ENCODE results near the gene KCNH1. TPM values are rescaled to one million over a fixed set of nuclear protein-coding genes. Genes with fewer than 3 reads are reported as not detected.

The KCNH1 gene
- total RNA-seq, 1 donor from 2014 or later: not detected

- no peak for TF ChIP-seq CTCF (IDR thresholded peaks at IDR 0.05)
- intact Hi-C loops (cut with DNase I): no loop called here
- H3K4me3 ChIP-seq: no peak overlapping the region
- no peaks in the 10 kb centered on the region for H3K27me3 ChIP-seq
- no peak overlapping the region for H3K27ac ChIP-seq
- DNase-seq (no peak), ATAC-seq (no peak)
- H3K9me3 ChIP-seq: no peaks in the 10 kb centered on the region
- H3K4me1 ChIP-seq: no peaks in the 10 kb centered on the region
- H3K36me3 ChIP-seq: no peaks in the 10 kb centered on the region
Measured at GRCh38 chr1:210730023-210730422, 403.9 kb downstream of the KCNH1 start.

- intact Hi-C loops (cut with DNase I): no loop called here
- no peaks in the 10 kb centered on the region for H3K9me3 ChIP-seq
- no peak overlapping the region for H3K4me3 ChIP-seq
- H3K27ac ChIP-seq: no peak overlapping the region
- DNase-seq: no peak
- H3K27me3 ChIP-seq: no peaks in the 10 kb centered on the region
- no peak for TF ChIP-seq CTCF (IDR thresholded peaks at IDR 0.05)
- ATAC-seq: no peak
- H3K4me1 ChIP-seq: no peaks in the 10 kb centered on the region
- no peaks in the 10 kb centered on the region for H3K36me3 ChIP-seq
Measured at GRCh38 chr1:210728437-210729149, 405.4 kb downstream of the KCNH1 start.

- intact Hi-C loops (cut with DNase I): no loop called here
- ATAC-seq (no peak), DNase-seq (no peak)
- H3K4me1 ChIP-seq: no peaks in the 10 kb centered on the region
- H3K27me3 ChIP-seq: no peaks in the 10 kb centered on the region
- TF ChIP-seq CTCF (IDR thresholded peaks at IDR 0.05): no peak
- H3K36me3 ChIP-seq: no peaks in the 10 kb centered on the region
- no peak overlapping the region for H3K27ac ChIP-seq
- H3K4me3 ChIP-seq: no peak overlapping the region
- no peaks in the 10 kb centered on the region for H3K9me3 ChIP-seq
Measured at GRCh38 chr1:210727709-210728108, 406.2 kb downstream of the KCNH1 start.

- DNase-seq (no peak), ATAC-seq (peak; percentile 48)
- H3K27ac ChIP-seq: no peak overlapping the region
- no peaks in the 10 kb centered on the region for H3K4me1 ChIP-seq
- no peaks in the 10 kb centered on the region for H3K27me3 ChIP-seq
- H3K9me3 ChIP-seq: no peaks in the 10 kb centered on the region
- TF ChIP-seq CTCF (IDR thresholded peaks at IDR 0.05): no peak
- no peak overlapping the region for H3K4me3 ChIP-seq
- H3K36me3 ChIP-seq: no peaks in the 10 kb centered on the region
- intact Hi-C loops (cut with DNase I): no loop called here
Measured at GRCh38 chr1:210726621-210727020, 407.3 kb downstream of the KCNH1 start.

GRCh38 chr1:210724768-210725167 lies 409.2 kb downstream of the KCNH1 start:
- H3K27ac ChIP-seq: no peak overlapping the region
- no peaks in the 10 kb centered on the region for H3K27me3 ChIP-seq
- no peak for ATAC-seq
- no peak for TF ChIP-seq CTCF (IDR thresholded peaks at IDR 0.05)
- no peak overlapping the region for H3K4me3 ChIP-seq
- intact Hi-C loops (cut with DNase I): no loop called here
- no peaks in the 10 kb centered on the region for H3K9me3 ChIP-seq
- H3K4me1 ChIP-seq: no peaks in the 10 kb centered on the region
- H3K36me3 ChIP-seq: no peaks in the 10 kb centered on the region
- no peak for DNase-seq

GRCh38 chr1:210723646-210724045 lies 410.3 kb downstream of the KCNH1 start:
- no peak for TF ChIP-seq CTCF (IDR thresholded peaks at IDR 0.05)

More at GRCh38 chr1:210723646-210724045, 410.3 kb downstream of the KCNH1 start:
- no peak for DNase-seq
- intact Hi-C loops (cut with DNase I): no loop called here
- Histone ChIP-seq H3K27me3 (no peaks in the 10 kb centered on the region), H3K9me3 (no peaks in the 10 kb centered on the region), H3K27ac (no peak overlapping the region), H3K36me3 (no peaks in the 10 kb centered on the region), H3K4me1 (no peaks in the 10 kb centered on the region), H3K4me3 (no peak overlapping the region)
- ATAC-seq: no peak
